ENCODE measurements around the gene CDC73.

Gene CDC73

DNA sequence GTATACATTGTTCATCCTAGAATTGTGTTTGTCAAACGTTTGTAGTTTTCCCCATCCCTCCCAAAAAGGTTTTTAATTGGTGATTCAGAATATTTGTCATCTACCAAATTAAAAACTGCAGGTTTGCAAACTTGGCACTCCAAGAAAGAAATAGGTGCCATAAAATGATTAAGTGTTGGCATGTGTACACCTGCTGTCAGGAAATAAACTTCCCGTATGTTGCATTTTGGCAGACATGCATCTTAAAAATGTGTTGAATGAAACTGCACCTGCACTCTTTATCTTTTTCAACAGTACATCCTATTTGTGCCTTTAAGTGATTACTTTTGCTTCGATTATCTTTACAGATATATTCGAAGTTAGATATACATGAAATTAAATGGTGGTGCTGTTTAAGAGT lies 57.3 kb downstream of the CDC73 start (continued):
- TF ChIP-seq POU6F1 (CRISPR knock-in tag; IDR thresholded peaks at IDR 0.05; ENCODE audit: borderline replicate concordance, low read depth) = no peak
- no peak for TF ChIP-seq RARB (CRISPR knock-in tag; IDR thresholded peaks at IDR 0.05)
- TF ChIP-seq TOX (CRISPR knock-in tag; IDR thresholded peaks at IDR 0.05; ENCODE audit: borderline replicate concordance) = no peak
- TF ChIP-seq ZNF70 (CRISPR knock-in tag; IDR thresholded peaks at IDR 0.05) = no peak
- TF ChIP-seq ZNF8 (CRISPR knock-in tag; IDR thresholded peaks at IDR 0.05) = no peak
- TF ChIP-seq TCF4 (CRISPR knock-in tag; IDR thresholded peaks at IDR 0.05; ENCODE audit: borderline replicate concordance) = no peak

- no peak for ATAC-seq
- TF ChIP-seq, protein P1, sequence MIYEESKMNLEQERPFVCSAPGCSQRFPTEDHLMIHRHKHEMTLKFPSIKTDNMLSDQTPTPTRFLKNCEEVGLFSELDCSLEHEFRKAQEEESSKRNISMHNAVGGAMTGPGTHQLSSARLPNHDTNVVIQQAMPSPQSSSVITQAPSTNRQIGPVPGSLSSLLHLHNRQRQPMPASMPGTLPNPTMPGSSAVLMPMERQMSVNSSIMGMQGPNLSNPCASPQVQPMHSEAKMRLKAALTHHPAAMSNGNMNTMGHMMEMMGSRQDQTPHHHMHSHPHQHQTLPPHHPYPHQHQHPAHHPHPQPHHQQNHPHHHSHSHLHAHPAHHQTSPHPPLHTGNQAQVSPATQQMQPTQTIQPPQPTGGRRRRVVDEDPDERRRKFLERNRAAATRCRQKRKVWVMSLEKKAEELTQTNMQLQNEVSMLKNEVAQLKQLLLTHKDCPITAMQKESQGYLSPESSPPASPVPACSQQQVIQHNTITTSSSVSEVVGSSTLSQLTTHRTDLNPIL (CRISPR knock-in tag; IDR thresholded peaks at IDR 0.05; ENCODE audit: low read depth) = no peak
- TF ChIP-seq BACH2 (CRISPR knock-in tag; IDR thresholded peaks at IDR 0.05; ENCODE audit: borderline replicate concordance) (no peak), CSDC2 (CRISPR knock-in tag; IDR thresholded peaks at IDR 0.05) (no peak), GLIS3 (CRISPR knock-in tag; IDR thresholded peaks at IDR 0.05) (no peak), ESRRG (CRISPR knock-in tag; IDR thresholded peaks at IDR 0.05) (no peak), ZNF70 (CRISPR knock-in tag; IDR thresholded peaks at IDR 0.05) (no peak), POU6F1 (CRISPR knock-in tag; IDR thresholded peaks at IDR 0.05; ENCODE audit: borderline replicate concordance, low read depth) (no peak), TCF4 (CRISPR knock-in tag; IDR thresholded peaks at IDR 0.05; ENCODE audit: borderline replicate concordance) (no peak), TOX (CRISPR knock-in tag; IDR thresholded peaks at IDR 0.05; ENCODE audit: borderline replicate concordance) (no peak), SNAI2 (CRISPR knock-in tag; IDR thresholded peaks at IDR 0.05) (no peak), RARB (CRISPR knock-in tag; IDR thresholded peaks at IDR 0.05) (no peak), ARNTL (CRISPR knock-in tag; IDR thresholded peaks at IDR 0.05; ENCODE audit: borderline replicate concordance, low read depth) (no peak), TSHZ2 (CRISPR knock-in tag; IDR thresholded peaks at IDR 0.05) (no peak)
These were observed 59.7 kb downstream of the CDC73 start for GRCh38 chr1:193181536-193181935.

DNA sequence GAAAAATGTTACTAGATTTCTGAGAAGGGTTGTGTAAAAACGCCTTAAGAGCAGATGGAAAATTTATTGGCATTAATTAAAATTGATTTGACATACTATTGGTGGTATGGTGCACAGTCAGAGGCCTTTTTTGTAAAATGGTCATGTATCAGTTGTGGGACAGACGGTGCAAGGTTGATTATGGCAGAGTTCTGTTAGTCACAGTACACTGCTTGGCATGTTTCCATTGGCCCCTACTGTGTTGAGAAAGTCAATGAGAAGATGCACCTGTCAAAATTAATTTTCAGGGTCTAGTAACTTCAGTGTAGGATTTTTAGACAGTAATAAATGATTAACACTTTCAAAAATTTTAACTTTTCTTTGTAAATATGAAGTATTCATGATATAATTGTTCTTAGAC lies 60.2 kb downstream of the CDC73 start:
- TF ChIP-seq, protein P2, sequence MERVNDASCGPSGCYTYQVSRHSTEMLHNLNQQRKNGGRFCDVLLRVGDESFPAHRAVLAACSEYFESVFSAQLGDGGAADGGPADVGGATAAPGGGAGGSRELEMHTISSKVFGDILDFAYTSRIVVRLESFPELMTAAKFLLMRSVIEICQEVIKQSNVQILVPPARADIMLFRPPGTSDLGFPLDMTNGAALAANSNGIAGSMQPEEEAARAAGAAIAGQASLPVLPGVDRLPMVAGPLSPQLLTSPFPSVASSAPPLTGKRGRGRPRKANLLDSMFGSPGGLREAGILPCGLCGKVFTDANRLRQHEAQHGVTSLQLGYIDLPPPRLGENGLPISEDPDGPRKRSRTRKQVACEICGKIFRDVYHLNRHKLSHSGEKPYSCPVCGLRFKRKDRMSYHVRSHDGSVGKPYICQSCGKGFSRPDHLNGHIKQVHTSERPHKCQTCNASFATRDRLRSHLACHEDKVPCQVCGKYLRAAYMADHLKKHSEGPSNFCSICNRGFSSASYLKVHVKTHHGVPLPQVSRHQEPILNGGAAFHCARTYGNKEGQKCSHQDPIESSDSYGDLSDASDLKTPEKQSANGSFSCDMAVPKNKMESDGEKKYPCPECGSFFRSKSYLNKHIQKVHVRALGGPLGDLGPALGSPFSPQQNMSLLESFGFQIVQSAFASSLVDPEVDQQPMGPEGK (CRISPR knock-in tag; IDR thresholded peaks at IDR 0.05; ENCODE audit: borderline replicate concordance) = no peak
- TF ChIP-seq TCF4 (CRISPR knock-in tag; IDR thresholded peaks at IDR 0.05; ENCODE audit: borderline replicate concordance) = no peak
- TF ChIP-seq ZFP3 (CRISPR knock-in tag; IDR thresholded peaks at IDR 0.05) = no peak
- no peak for TF ChIP-seq POU6F1 (CRISPR knock-in tag; IDR thresholded peaks at IDR 0.05; ENCODE audit: borderline replicate concordance, low read depth)
- TF ChIP-seq OSR1 (CRISPR knock-in tag; IDR thresholded peaks at IDR 0.05) = no peak
- no peak for TF ChIP-seq TOX (CRISPR knock-in tag; IDR thresholded peaks at IDR 0.05; ENCODE audit: borderline replicate concordance)
- no peak for TF ChIP-seq ESRRG (CRISPR knock-in tag; IDR thresholded peaks at IDR 0.05)
- TF ChIP-seq ARNTL (CRISPR knock-in tag; IDR thresholded peaks at IDR 0.05; ENCODE audit: borderline replicate concordance, low read depth) = no peak
- ATAC-seq = no peak

Data from SK-N-SH treated with all-trans-retinoic acid at 6 μM for 48 hours (cell line).